Mesendoderm (in vitro differentiated cells): Measurements from ENCODE around the gene MORF4L1.
"Not testable (repeated sequence)": the region's sequence is repeated elsewhere in the genome, so short reads cannot be mapped to it uniquely, and the experiment has no call there.

Experiments used
- DNase-seq: peaks from one replicate; pipeline ENCODE4 v3.0.0; 2013
- H2AK5ac ChIP-seq: 2 replicates; pipeline ENCODE4 v1.6.1; 2013; ENCODE audit warnings: low read length, inconsistent platforms
- H2BK120ac ChIP-seq: 2 replicates; pipeline ENCODE4 v1.6.1; 2013; ENCODE audit warnings: low read depth, mild to moderate bottlenecking, low read length, moderate library complexity, mixed read lengths
- H2BK15ac ChIP-seq: replicated peaks from 2 replicates; pipeline ENCODE4 v1.6.1; 2013; ENCODE audit warnings: low read depth, mild to moderate bottlenecking, moderate library complexity
- H2BK5ac ChIP-seq: 2 replicates; pipeline ENCODE4 v1.6.1; 2013; ENCODE audit warnings: low read length, inconsistent platforms
- H3K18ac ChIP-seq: 2 replicates; pipeline ENCODE4 v1.6.1; 2013; ENCODE audit warnings: mild to moderate bottlenecking, low read length, mixed read lengths
- H3K23ac ChIP-seq: one replicate; pipeline ENCODE4 v1.6.1; 2013; ENCODE audit warnings: low read length
- H3K27ac ChIP-seq: 2 replicates; pipeline ENCODE4 v1.5.1; 2013; ENCODE audit warnings: low read depth, mild to moderate bottlenecking, inconsistent platforms, low read length, moderate library complexity
- H3K27me3 ChIP-seq: 2 replicates; pipeline ENCODE4 v1.6.1; 2013; ENCODE audit warnings: low read length, control low read depth, mild to moderate bottlenecking, inconsistent platforms; ENCODE audit not compliant: insufficient read depth, poor library complexity
- H3K36me3 ChIP-seq: 2 replicates; pipeline ENCODE4 v1.6.1; 2013; ENCODE audit warnings: low read length, inconsistent platforms; ENCODE audit not compliant: control insufficient read depth, insufficient read depth
- H3K4ac ChIP-seq: one replicate; pipeline ENCODE4 v1.6.1; 2013; ENCODE audit warnings: low read depth, mild to moderate bottlenecking, low read length, moderate library complexity
- H3K4me1 ChIP-seq: 2 replicates; pipeline ENCODE4 v1.6.1; 2013; ENCODE audit warnings: low read depth, low read length, inconsistent platforms; ENCODE audit not compliant: control insufficient read depth
- H3K4me2 ChIP-seq: 2 replicates; pipeline ENCODE4 v1.6.1; 2013; ENCODE audit warnings: low read length
- H3K4me3 ChIP-seq: 2 replicates; pipeline ENCODE4 v1.5.1; 2013; ENCODE audit warnings: mild to moderate bottlenecking, low read length
- H3K56ac ChIP-seq: one replicate; pipeline ENCODE4 v1.6.1; 2013; ENCODE audit warnings: low read length
- H3K79me1 ChIP-seq: 2 replicates; pipeline ENCODE4 v1.6.1; 2013; ENCODE audit warnings: low read length, inconsistent platforms
- H3K79me2 ChIP-seq: 2 replicates; pipeline ENCODE4 v1.6.1; 2013; ENCODE audit warnings: mild to moderate bottlenecking, low read length; ENCODE audit not compliant: control insufficient read depth, insufficient read depth
- H3K9ac ChIP-seq: 2 replicates; pipeline ENCODE4 v1.6.1; 2013; ENCODE audit warnings: low read length, inconsistent platforms
- H4K5ac ChIP-seq: one replicate; pipeline ENCODE4 v1.6.1; 2013; ENCODE audit warnings: low read length
- H4K8ac ChIP-seq: one replicate; pipeline ENCODE4 v1.6.1; 2013; ENCODE audit warnings: low read depth, mild to moderate bottlenecking, control low read depth, low read length, moderate library complexity
- WGBS: extraction: QIAGEN DNeasy Blood & Tissue Kit; methylation state at CpG from one replicate; pipeline ENCODE4 v1.1.7; 2013; ENCODE audit warnings: low lambda C conversion rate, missing lambda C conversion rate; ENCODE audit not compliant: insufficient coverage; ENCODE audit errors: extremely low coverage; 5-methylcytosine and 5-hydroxymethylcytosine counted together

Gene MORF4L1

DNA sequence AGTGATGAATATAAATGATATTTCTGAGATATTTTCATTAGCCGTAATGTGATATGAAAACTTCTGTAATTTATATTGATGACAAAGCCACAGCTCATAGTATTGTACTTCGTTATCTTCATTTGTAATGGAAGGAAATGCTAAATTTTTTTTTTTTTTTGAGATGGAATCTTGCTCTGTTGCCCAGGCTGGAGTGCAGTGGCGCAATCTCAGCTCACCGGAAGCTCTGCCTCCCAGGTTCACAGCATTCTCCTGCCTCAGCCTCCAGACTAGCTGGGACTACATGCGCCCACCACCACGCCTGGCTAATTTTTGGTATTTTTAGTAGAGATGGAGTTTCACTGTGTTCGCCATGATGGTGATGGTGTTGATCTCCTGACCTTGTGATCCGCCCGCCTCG, 7.1 kb upstream of the MORF4L1 start:
- not testable (repeated sequence) for H3K79me1 ChIP-seq, H4K8ac ChIP-seq, H3K4me2 ChIP-seq, H2BK120ac ChIP-seq, H2BK15ac ChIP-seq, H3K4ac ChIP-seq, H3K4me1 ChIP-seq, H3K9ac ChIP-seq, H3K18ac ChIP-seq, H2BK5ac ChIP-seq, H4K5ac ChIP-seq, DNase-seq, H3K27me3 ChIP-seq, H3K79me2 ChIP-seq, H3K36me3 ChIP-seq, H3K56ac ChIP-seq, H3K4me3 ChIP-seq, H3K23ac ChIP-seq, H3K27ac ChIP-seq, H2AK5ac ChIP-seq
- 100% methylated on average over 1 of the region's 10 CpGs for whole genome bisulfite sequencing

DNA sequence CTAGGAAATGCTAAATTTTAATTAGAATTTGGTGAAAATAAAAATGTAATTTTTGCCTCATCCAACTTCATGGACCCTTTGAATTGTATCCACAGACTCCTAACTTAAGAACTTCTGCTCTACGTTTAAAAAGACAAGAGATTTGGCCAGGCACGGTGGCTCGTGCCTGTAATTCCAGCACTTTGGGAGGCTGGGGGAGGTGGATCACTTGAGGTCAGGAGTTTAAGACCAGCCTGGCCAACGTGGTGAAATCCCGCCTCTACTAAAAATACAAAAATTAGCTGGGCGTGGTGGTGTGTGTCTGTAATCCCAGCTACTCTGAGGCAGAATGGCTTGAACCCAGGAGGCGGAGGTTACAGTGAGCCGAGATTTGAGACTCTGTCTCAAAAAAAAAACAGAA, 6.7 kb upstream of the MORF4L1 start:
- H4K5ac ChIP-seq, H2BK5ac ChIP-seq, H3K4me3 ChIP-seq, H3K4ac ChIP-seq, DNase-seq, H3K79me2 ChIP-seq, H3K36me3 ChIP-seq, H3K79me1 ChIP-seq, H3K18ac ChIP-seq, H3K27me3 ChIP-seq, H3K23ac ChIP-seq, H3K56ac ChIP-seq, H3K4me1 ChIP-seq, H2AK5ac ChIP-seq, H3K4me2 ChIP-seq, H4K8ac ChIP-seq, H3K27ac ChIP-seq, H2BK15ac ChIP-seq, H3K9ac ChIP-seq, H2BK120ac ChIP-seq: not testable (repeated sequence)
- no CpG with 5 or more reads among the region's 8 CpGs for WGBS

DNA sequence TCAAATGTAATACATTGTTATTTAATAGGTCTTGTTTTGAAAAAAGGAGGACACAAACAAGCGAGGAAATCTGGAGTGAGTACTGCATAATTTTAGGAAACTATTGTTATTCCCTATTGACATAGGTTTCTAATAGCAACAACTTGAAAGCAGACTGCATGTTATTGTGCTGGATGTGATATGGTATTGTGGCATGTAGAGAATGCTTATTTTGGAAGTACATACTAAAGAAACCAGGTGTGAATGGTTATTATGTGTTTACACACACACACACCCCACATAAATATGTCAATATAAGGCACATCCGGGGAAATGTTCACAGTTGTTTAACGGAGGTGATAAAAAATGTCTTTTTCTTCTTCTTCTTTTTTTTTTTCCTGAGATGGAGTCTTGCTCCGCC, 5.9 kb upstream of the MORF4L1 start:
- no peak for DNase-seq
- no peak overlapping the region for H2BK15ac ChIP-seq
- H3K4me3 ChIP-seq: no peak overlapping the region
- H3K79me1 ChIP-seq: no peaks in the 10 kb centered on the region
- H3K36me3 ChIP-seq: no peaks in the 10 kb centered on the region
- H3K18ac ChIP-seq: no peak overlapping the region
- H3K4me1 ChIP-seq: no peaks in the 10 kb centered on the region
- no peak overlapping the region for H3K23ac ChIP-seq
- no peak overlapping the region for H3K4ac ChIP-seq
- no peak overlapping the region for H3K56ac ChIP-seq
- H4K8ac ChIP-seq: no peak overlapping the region
- H2BK5ac ChIP-seq: no peak overlapping the region
- no peak overlapping the region for H3K27ac ChIP-seq
- H3K9ac ChIP-seq: no peak overlapping the region
- no peak overlapping the region for H2AK5ac ChIP-seq
- H4K5ac ChIP-seq: no peak overlapping the region
- no peak overlapping the region for H2BK120ac ChIP-seq
- no peaks in the 10 kb centered on the region for H3K27me3 ChIP-seq
- no peak overlapping the region for H3K4me2 ChIP-seq
- no CpG with 5 or more reads among the region's 4 CpGs for WGBS
- no peaks in the 10 kb centered on the region for H3K79me2 ChIP-seq

DNA sequence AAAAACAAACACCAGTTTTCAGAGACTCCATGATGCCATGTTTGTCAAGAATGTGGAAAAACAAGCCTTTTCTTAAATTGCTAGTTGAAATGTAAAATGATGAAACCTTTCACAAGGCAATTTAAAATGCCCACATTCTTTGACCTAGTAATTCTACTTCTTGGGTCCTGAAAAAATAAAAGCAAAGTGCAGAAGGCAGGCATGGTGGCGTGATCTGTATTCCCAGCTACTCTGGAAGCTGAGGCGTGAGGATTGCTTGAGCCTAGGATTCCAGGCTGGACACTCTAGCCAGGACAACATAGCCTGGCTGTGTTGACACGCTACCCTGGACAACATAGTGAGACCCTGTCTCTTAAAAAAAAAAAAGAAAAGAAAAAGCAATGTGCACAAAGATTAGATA, 4.3 kb upstream of the MORF4L1 start:
- no peak overlapping the region for H3K4ac ChIP-seq
- H3K23ac ChIP-seq: no peak overlapping the region
- no peaks in the 10 kb centered on the region for H3K4me1 ChIP-seq
- no peak overlapping the region for H2BK120ac ChIP-seq
- no peak overlapping the region for H4K5ac ChIP-seq
- no peak overlapping the region for H3K27ac ChIP-seq
- H3K36me3 ChIP-seq: no peaks in the 10 kb centered on the region
- no peak overlapping the region for H4K8ac ChIP-seq
- no peak overlapping the region for H3K4me3 ChIP-seq
- no peak overlapping the region for H2AK5ac ChIP-seq
- no CpG with 5 or more reads among the region's 3 CpGs for WGBS
- H3K27me3 ChIP-seq: no peaks in the 10 kb centered on the region
- no peaks in the 10 kb centered on the region for H3K79me1 ChIP-seq
- DNase-seq: no peak
- H3K79me2 ChIP-seq: peaks cover 3% of the 10 kb centered on the region
- no peak overlapping the region for H3K4me2 ChIP-seq
- H3K9ac ChIP-seq: no peak overlapping the region
- H2BK5ac ChIP-seq: no peak overlapping the region
- no peak overlapping the region for H3K18ac ChIP-seq
- H3K56ac ChIP-seq: no peak overlapping the region
- H2BK15ac ChIP-seq: no peak overlapping the region

DNA sequence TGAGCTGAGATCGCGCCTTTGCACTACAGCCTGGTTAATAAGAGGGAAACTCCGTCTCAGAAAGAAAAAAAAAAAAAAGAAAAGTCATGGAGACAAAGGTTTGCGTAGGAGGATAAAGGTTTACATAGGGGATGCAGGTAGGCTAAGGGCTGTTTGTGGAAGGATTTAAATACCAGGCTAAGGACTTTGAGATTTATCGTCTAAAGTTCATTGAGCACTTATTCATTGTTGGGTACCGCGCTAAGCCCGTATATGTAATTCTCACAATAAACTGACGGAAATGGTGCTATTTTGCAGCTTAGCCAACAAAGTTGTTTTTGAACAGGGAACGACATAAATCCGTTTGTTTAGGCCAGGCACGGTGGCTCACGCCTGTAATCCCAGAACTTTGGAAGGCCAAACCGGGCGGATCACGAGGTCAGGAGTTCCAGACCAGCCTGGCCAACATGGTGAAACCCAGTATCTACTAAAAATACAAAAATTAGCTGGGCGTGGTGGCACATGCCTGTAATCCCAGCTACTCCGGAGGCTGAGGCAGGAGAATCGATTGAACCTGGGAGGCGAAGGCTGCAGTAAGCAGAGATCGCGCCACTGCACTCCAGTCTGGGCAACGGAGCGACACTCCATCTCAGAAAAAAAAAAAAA, 1.1 kb upstream of the MORF4L1 start:
- not testable (repeated sequence) for H3K4me3 ChIP-seq, H3K36me3 ChIP-seq, H2BK5ac ChIP-seq, H4K5ac ChIP-seq, H3K4me2 ChIP-seq, H3K79me1 ChIP-seq, H2AK5ac ChIP-seq, H3K4me1 ChIP-seq, H4K8ac ChIP-seq, H2BK15ac ChIP-seq, H3K4ac ChIP-seq, H3K23ac ChIP-seq, H3K27me3 ChIP-seq, DNase-seq, H2BK120ac ChIP-seq
- H3K18ac ChIP-seq: peak overlapping the region; percentile 96
- H3K79me2 ChIP-seq: peaks cover 34% of the 10 kb centered on the region
- H3K56ac ChIP-seq: peak overlapping the region; percentile 88
- WGBS: no CpG with 5 or more reads among the region's 24 CpGs
- H3K27ac ChIP-seq: peak overlapping the region; percentile 73
- peak overlapping the region; percentile 65 for H3K9ac ChIP-seq
